ENCODE data around the gene GOLT1B.

DNA sequence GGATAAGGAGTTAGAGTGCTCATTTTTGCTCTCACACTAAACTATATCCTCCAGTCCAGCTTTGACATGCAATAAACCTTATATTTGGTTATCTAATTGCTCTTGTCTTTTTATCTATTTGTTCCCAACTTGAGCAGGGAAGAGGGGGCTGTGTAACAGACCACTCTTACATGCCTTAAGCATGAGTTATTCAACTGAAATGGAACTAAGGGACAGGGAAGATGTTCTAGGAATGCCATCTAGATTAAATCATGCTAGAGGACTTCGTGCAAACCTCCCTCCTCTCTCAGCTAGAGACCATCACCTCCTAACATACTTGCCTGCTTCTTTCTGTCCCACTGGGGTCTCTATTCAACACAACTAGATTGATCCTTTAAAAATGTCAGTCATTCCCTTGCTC is 45.1 kb downstream of the GOLT1B start:
- TF ChIP-seq, protein P1, sequence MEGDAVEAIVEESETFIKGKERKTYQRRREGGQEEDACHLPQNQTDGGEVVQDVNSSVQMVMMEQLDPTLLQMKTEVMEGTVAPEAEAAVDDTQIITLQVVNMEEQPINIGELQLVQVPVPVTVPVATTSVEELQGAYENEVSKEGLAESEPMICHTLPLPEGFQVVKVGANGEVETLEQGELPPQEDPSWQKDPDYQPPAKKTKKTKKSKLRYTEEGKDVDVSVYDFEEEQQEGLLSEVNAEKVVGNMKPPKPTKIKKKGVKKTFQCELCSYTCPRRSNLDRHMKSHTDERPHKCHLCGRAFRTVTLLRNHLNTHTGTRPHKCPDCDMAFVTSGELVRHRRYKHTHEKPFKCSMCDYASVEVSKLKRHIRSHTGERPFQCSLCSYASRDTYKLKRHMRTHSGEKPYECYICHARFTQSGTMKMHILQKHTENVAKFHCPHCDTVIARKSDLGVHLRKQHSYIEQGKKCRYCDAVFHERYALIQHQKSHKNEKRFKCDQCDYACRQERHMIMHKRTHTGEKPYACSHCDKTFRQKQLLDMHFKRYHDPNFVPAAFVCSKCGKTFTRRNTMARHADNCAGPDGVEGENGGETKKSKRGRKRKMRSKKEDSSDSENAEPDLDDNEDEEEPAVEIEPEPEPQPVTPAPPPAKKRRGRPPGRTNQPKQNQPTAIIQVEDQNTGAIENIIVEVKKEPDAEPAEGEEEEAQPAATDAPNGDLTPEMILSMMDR (IDR thresholded peaks at IDR 0.05; ENCODE audit: low read length) = no peak
- TF ChIP-seq EZH2 (optimal IDR thresholded peaks at IDR 0.05; ENCODE audit: low read depth, low read length) = no peak
- no peak for TF ChIP-seq EZH2phosphoT487 (IDR thresholded peaks at IDR 0.05; ENCODE audit: low read length)

All from MM.1S (cell line).